ENCODE data around the gene ZNF346. TPM values are rescaled to one million over a fixed set of nuclear protein-coding genes. Genes with fewer than 3 reads are reported as not detected.

ZNF346 gene
- total and polyA plus RNA-seq, 2 of the 13 experiments (the other 11 are each of a cell fraction or from before 2014, with no cell fraction given) = 8.6 to 19.4 TPM

GRCh38 chr5:177022386-177023302 is at the start of gene ZNF346 (continued):
- no peak for TF ChIP-seq ZSCAN12 (CRISPR knock-in tag; IDR thresholded peaks at IDR 0.05)
- TF ChIP-seq ZNF644 (CRISPR knock-in tag; IDR thresholded peaks at IDR 0.05; ENCODE audit: low read depth) = no peak
- TF ChIP-seq ZNF790 (CRISPR knock-in tag; IDR thresholded peaks at IDR 0.05; ENCODE audit: borderline replicate concordance) = peak; percentile 69; the same call in 1 of the 2 replicates
- no peak; the same call in none of the 2 replicates for TF ChIP-seq ZNF142 (CRISPR knock-in tag; IDR thresholded peaks at IDR 0.05)
- TF ChIP-seq ZNF12 (CRISPR knock-in tag; IDR thresholded peaks at IDR 0.05) = no peak; the same call in 1 of the 2 replicates
- no peak for TF ChIP-seq ZNF264 (CRISPR knock-in tag; IDR thresholded peaks at IDR 0.05)
- no peak for TF ChIP-seq PHB2 (IDR thresholded peaks at IDR 0.05; ENCODE audit: partially characterized antibody)
- TF ChIP-seq, protein P1, sequence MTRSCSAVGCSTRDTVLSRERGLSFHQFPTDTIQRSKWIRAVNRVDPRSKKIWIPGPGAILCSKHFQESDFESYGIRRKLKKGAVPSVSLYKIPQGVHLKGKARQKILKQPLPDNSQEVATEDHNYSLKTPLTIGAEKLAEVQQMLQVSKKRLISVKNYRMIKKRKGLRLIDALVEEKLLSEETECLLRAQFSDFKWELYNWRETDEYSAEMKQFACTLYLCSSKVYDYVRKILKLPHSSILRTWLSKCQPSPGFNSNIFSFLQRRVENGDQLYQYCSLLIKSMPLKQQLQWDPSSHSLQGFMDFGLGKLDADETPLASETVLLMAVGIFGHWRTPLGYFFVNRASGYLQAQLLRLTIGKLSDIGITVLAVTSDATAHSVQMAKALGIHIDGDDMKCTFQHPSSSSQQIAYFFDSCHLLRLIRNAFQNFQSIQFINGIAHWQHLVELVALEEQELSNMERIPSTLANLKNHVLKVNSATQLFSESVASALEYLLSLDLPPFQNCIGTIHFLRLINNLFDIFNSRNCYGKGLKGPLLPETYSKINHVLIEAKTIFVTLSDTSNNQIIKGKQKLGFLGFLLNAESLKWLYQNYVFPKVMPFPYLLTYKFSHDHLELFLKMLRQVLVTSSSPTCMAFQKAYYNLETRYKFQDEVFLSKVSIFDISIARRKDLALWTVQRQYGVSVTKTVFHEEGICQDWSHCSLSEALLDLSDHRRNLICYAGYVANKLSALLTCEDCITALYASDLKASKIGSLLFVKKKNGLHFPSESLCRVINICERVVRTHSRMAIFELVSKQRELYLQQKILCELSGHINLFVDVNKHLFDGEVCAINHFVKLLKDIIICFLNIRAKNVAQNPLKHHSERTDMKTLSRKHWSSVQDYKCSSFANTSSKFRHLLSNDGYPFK (CRISPR knock-in tag; IDR thresholded peaks at IDR 0.05; ENCODE audit: borderline replicate concordance) = no peak; the same call in 1 of the 2 replicates
- TF ChIP-seq ZNF792 (CRISPR knock-in tag; IDR thresholded peaks at IDR 0.05) = no peak
- TF ChIP-seq ISX (CRISPR knock-in tag; conservative IDR thresholded peaks at IDR 0.05) = no peak
- TF ChIP-seq TEAD2 (CRISPR knock-in tag; IDR thresholded peaks at IDR 0.05) = no peak
- TF ChIP-seq, protein P2, sequence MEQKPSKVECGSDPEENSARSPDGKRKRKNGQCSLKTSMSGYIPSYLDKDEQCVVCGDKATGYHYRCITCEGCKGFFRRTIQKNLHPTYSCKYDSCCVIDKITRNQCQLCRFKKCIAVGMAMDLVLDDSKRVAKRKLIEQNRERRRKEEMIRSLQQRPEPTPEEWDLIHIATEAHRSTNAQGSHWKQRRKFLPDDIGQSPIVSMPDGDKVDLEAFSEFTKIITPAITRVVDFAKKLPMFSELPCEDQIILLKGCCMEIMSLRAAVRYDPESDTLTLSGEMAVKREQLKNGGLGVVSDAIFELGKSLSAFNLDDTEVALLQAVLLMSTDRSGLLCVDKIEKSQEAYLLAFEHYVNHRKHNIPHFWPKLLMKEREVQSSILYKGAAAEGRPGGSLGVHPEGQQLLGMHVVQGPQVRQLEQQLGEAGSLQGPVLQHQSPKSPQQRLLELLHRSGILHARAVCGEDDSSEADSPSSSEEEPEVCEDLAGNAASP (CRISPR knock-in tag; IDR thresholded peaks at IDR 0.05; ENCODE audit: borderline replicate concordance) = no peak; the same call in 1 of the 2 replicates
- TF ChIP-seq IRX3 (CRISPR knock-in tag; IDR thresholded peaks at IDR 0.05; ENCODE audit: borderline replicate concordance, low read depth) = no peak; the same call in 1 of the 2 replicates
- no peak for TF ChIP-seq REXO4 (CRISPR knock-in tag; IDR thresholded peaks at IDR 0.05; ENCODE audit: borderline replicate concordance)
- peak; percentile 89 for TF ChIP-seq KDM2A (CRISPR knock-in tag; IDR thresholded peaks at IDR 0.05; ENCODE audit: borderline replicate concordance, low read depth)
- peak; percentile 88; the same call in 1 of the 2 replicates for TF ChIP-seq CHCHD3 (CRISPR knock-in tag; IDR thresholded peaks at IDR 0.05)
- TF ChIP-seq, protein P3, sequence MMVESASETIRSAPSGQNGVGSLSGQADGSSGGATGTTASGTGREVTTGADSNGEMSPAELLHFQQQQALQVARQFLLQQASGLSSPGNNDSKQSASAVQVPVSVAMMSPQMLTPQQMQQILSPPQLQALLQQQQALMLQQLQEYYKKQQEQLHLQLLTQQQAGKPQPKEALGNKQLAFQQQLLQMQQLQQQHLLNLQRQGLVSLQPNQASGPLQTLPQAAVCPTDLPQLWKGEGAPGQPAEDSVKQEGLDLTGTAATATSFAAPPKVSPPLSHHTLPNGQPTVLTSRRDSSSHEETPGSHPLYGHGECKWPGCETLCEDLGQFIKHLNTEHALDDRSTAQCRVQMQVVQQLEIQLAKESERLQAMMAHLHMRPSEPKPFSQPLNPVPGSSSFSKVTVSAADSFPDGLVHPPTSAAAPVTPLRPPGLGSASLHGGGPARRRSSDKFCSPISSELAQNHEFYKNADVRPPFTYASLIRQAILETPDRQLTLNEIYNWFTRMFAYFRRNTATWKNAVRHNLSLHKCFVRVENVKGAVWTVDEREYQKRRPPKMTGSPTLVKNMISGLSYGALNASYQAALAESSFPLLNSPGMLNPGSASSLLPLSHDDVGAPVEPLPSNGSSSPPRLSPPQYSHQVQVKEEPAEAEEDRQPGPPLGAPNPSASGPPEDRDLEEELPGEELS (CRISPR knock-in tag; IDR thresholded peaks at IDR 0.05) = no peak
